GM19239 (cell line): ENCODE data around the gene SLC1A6.
"Not testable (repeated sequence)": the region's sequence is repeated elsewhere in the genome, so short reads cannot be mapped to it uniquely, and the experiment has no call there.

ENCODE experiments used
- DNase-seq: peaks from one replicate; pipeline ENCODE4 v3.0.0; 2011; ENCODE audit warnings: low spot score; ENCODE audit not compliant: insufficient read length
- FAIRE-seq: peaks from 2 replicates; lab custom pipeline; 2011; peaks lifted over from hg19 to GRCh38; lab: Jason Lieb, UNC

SLC1A6 gene

GRCh38 chr19:14979476-14980255 lies at the start of gene SLC1A6:
Gene SLC1A6, minus strand, starts transcription at chr19:14979864. Its CDS starts 6,954 bp downstream, at chr19:14972910.
- no peak for FAIRE-seq
- DNase-seq: no peak

GRCh38 chr19:15028490-15028889 lies 48.8 kb upstream of the SLC1A6 start:
- FAIRE-seq (no peak), DNase-seq (no peak)

- FAIRE-seq (peak; percentile 37), DNase-seq (no peak)
Measured at GRCh38 chr19:15025217-15025616, 45.6 kb upstream of the SLC1A6 start.

- DNase-seq (no peak), FAIRE-seq (no peak)
Measured at GRCh38 chr19:15022752-15023151, 43.1 kb upstream of the SLC1A6 start.

- no peak for FAIRE-seq
Measured at GRCh38 chr19:15021286-15022007, 41.8 kb upstream of the SLC1A6 start.

GRCh38 chr19:15018836-15019235 lies 39.2 kb upstream of the SLC1A6 start:
- FAIRE-seq: not testable (repeated sequence)

More at GRCh38 chr19:15021286-15022007, 41.8 kb upstream of the SLC1A6 start:
- no peak for DNase-seq

GRCh38 chr19:15015946-15016542 lies 36.4 kb upstream of the SLC1A6 start:
- FAIRE-seq (no peak), DNase-seq (no peak)

More at GRCh38 chr19:15018836-15019235, 39.2 kb upstream of the SLC1A6 start:
- DNase-seq: not testable (repeated sequence)

- no peak for DNase-seq
- no peak for FAIRE-seq
Measured at GRCh38 chr19:15014579-15014978, 34.9 kb upstream of the SLC1A6 start.

GRCh38 chr19:15010501-15011300 lies 31.0 kb upstream of the SLC1A6 start:
- DNase-seq: no peak
- no peak for FAIRE-seq

GRCh38 chr19:15008308-15008707 lies 28.6 kb upstream of the SLC1A6 start:
- DNase-seq (no peak), FAIRE-seq (no peak)

- DNase-seq (no peak), FAIRE-seq (no peak)
Measured at GRCh38 chr19:14997981-14998380, 18.3 kb upstream of the SLC1A6 start.

- FAIRE-seq (no peak), DNase-seq (no peak)
Measured at GRCh38 chr19:14992780-14993179, 13.1 kb upstream of the SLC1A6 start.

GRCh38 chr19:14985133-14985532 lies 5.5 kb upstream of the SLC1A6 start:
- FAIRE-seq: no peak
- DNase-seq: no peak

GRCh38 chr19:14978161-14978776 lies 1.4 kb downstream of the SLC1A6 start:
- FAIRE-seq (no peak), DNase-seq (no peak)

- no peak for FAIRE-seq
- DNase-seq: no peak
Measured at GRCh38 chr19:14977128-14977527, 2.5 kb downstream of the SLC1A6 start.

GRCh38 chr19:14974488-14974887 lies 5.2 kb downstream of the SLC1A6 start:
- FAIRE-seq: no peak
- no peak for DNase-seq

- FAIRE-seq (no peak), DNase-seq (no peak)
Measured at GRCh38 chr19:14972676-14973075, 7.0 kb downstream of the SLC1A6 start.

GRCh38 chr19:14971474-14971873 lies 8.2 kb downstream of the SLC1A6 start:
- FAIRE-seq (no peak), DNase-seq (no peak)

GRCh38 chr19:14968247-14968646 lies 11.4 kb downstream of the SLC1A6 start:
- FAIRE-seq (no peak), DNase-seq (no peak)
